HepG2 (cell line): ENCODE data around the gene SMPD3. TPM values are rescaled to one million over a fixed set of nuclear protein-coding genes. Genes with fewer than 3 reads are reported as not detected.

ENCODE experiments used
- ATAC-seq: fragments of 200-7000 bp; cut with Tn5 transposase; 3 replicates; pipeline ENCODE4 v1.9.1; 2020; ENCODE audit warnings: mild to moderate bottlenecking, moderate library complexity
- BruUV-seq: library from RNA; stranded (reverse); fragments of 400-500 nt; replicated peaks from 2 replicates; lab custom pipeline; 2021; lab: Mats Ljungman, UMichigan
- CTCF ChIA-PET: fragments of 300-600 bp; formaldehyde crosslinking; extraction: SDS; loops from one replicate; lab custom pipeline; 2021; ENCODE audit warnings: low total read pairs, inconsistent platforms, low intra/inter-chr PET ratio; lab: Yijun Ruan, JAX
- POLR2A ChIA-PET: fragments of 350-600 bp; sonication (Branson Sonifier 250); formaldehyde crosslinking; loops from one replicate; lab custom pipeline; 2020; ENCODE audit warnings: antibody characterized with exemption, inconsistent platforms; lab: Yijun Ruan, JAX
- DNase-seq: peaks from one replicate; pipeline ENCODE4 v3.0.0-alpha.2; 2015; ENCODE audit warnings: low spot score
- FAIRE-seq: peaks from 3 replicates; lab custom pipeline; 2011; peaks lifted over from hg19 to GRCh38; lab: Jason Lieb, UNC
- H2AFZ ChIP-seq: one replicate; pipeline ENCODE4 v1.6.1; 2011; ENCODE audit warnings: low read length, inconsistent platforms
- H3K27ac ChIP-seq: fragments of 300-600 bp; 3 replicates; pipeline ENCODE4 v1.8.0; 2011; ENCODE audit warnings: mixed run types, mild to moderate bottlenecking, mixed read lengths, low read length, inconsistent platforms; ENCODE audit not compliant: insufficient read depth; ENCODE audit errors: extremely low read length
- H3K27me3 ChIP-seq, 2 experiments: fragments of 200-600 bp in 1 of 2; 2 replicates in 1 of 2; 3 replicates in 1 of 2; pipeline versions ENCODE4 v1.6.0 to v1.8.0; 2011; ENCODE audit warnings: low read length in 2 of 2, mild to moderate bottlenecking in 2 of 2, moderate library complexity in 2 of 2, inconsistent platforms in 1 of 2; ENCODE audit not compliant: insufficient read depth in 2 of 2, control insufficient read depth in 1 of 2
- H3K36me3 ChIP-seq, 2 experiments: fragments of 200-600 bp in 1 of 2; replicated peaks in 1 of 2; 2 replicates in 1 of 2; 3 replicates in 1 of 2; pipeline versions ENCODE4 v1.5.1 to v1.8.0; 2011; ENCODE audit warnings: low read length in 2 of 2, inconsistent platforms in 1 of 2; ENCODE audit not compliant: insufficient read depth in 2 of 2, control insufficient read depth in 1 of 2
- H3K4me1 ChIP-seq: 2 replicates; pipeline ENCODE4 v1.5.1; 2012; ENCODE audit warnings: low read length, inconsistent platforms; ENCODE audit not compliant: insufficient read depth
- H3K4me2 ChIP-seq: 2 replicates; pipeline ENCODE4 v1.6.0; 2011; ENCODE audit warnings: low read depth, low read length, inconsistent platforms
- H3K4me3 ChIP-seq, 3 experiments: fragments of 200-600 bp in 1 of 3; sonication (generic), shearing (Covaris generic) in 1 of 3; replicated peaks in 1 of 3; 2 replicates each; pipeline ENCODE4 v1.5.1; 2011 to 2016; ENCODE audit warnings: low read length in 3 of 3, inconsistent platforms in 2 of 3, low read depth in 2 of 3, mild to moderate bottlenecking in 2 of 3, control low read depth in 1 of 3, mixed read lengths in 1 of 3; ENCODE audit not compliant: insufficient read depth in 1 of 3
- H3K79me2 ChIP-seq: one replicate; pipeline ENCODE4 v1.6.1; 2011; ENCODE audit warnings: low read length, inconsistent platforms; ENCODE audit not compliant: insufficient read depth
- H3K9ac ChIP-seq: 2 replicates; pipeline ENCODE4 v1.6.0; 2011; ENCODE audit warnings: mild to moderate bottlenecking, low read depth, low read length, inconsistent platforms; ENCODE audit not compliant: insufficient read depth
- H3K9me3 ChIP-seq: 2 replicates; pipeline ENCODE4 v1.5.1; 2012; ENCODE audit warnings: mild to moderate bottlenecking, low read length
- H4K20me1 ChIP-seq: 2 replicates; pipeline ENCODE4 v1.6.0; 2011; ENCODE audit warnings: inconsistent platforms, mild to moderate bottlenecking, low read length, moderate library complexity; ENCODE audit not compliant: insufficient read depth
- EP300 ChIP-seq, 3 experiments: sonication (generic) in 1 of 3; formaldehyde crosslinking in 1 of 3; IDR thresholded peaks; 2 replicates each; pipeline versions ENCODE4 v1.5.1 to v1.6.1; 2011 to 2020; ENCODE audit warnings: low read depth in 2 of 3, low read length in 2 of 3, borderline replicate concordance in 1 of 3, improper control_type of control experiment in 1 of 3, mild to moderate bottlenecking in 1 of 3, missing genetic modification reagents in 1 of 3, moderate library complexity in 1 of 3
- NFYC ChIP-seq: IDR thresholded peaks from 2 replicates; pipeline ENCODE4 v1.6.1; 2016; ENCODE audit warnings: missing genetic modification reagents, missing compliant biosample characterization
- REST ChIP-seq, 2 experiments: IDR thresholded peaks; 2 replicates each; pipeline ENCODE4 v1.6.1; 2011 to 2012; ENCODE audit warnings: low read length in 2 of 2, borderline replicate concordance in 1 of 2, low read depth in 1 of 2, mild to moderate bottlenecking in 1 of 2, moderate library complexity in 1 of 2
- RXRB ChIP-seq: IDR thresholded peaks from 2 replicates; pipeline ENCODE4 v1.6.1; 2016; ENCODE audit warnings: borderline replicate concordance, missing genetic modification reagents, missing compliant biosample characterization
- SATB2 ChIP-seq: sonication (generic); formaldehyde crosslinking; IDR thresholded peaks from 2 replicates; pipeline ENCODE4 v1.5.0; 2020; ENCODE audit warnings: missing genetic modification reagents
- ZNF264 ChIP-seq: sonication (generic); formaldehyde crosslinking; IDR thresholded peaks from 2 replicates; pipeline ENCODE4 v1.4.0; 2020; ENCODE audit warnings: missing genetic modification reagents
- ZNF362 ChIP-seq: sonication (generic); formaldehyde crosslinking; IDR thresholded peaks from 2 replicates; pipeline ENCODE4 v1.4.0; 2020; ENCODE audit warnings: missing genetic modification reagents, mild to moderate bottlenecking, borderline replicate concordance
- ZNF567 ChIP-seq: sonication (generic); formaldehyde crosslinking; IDR thresholded peaks from 2 replicates; pipeline ENCODE4 v1.8.1; 2023; ENCODE audit warnings: mild to moderate bottlenecking, missing genetic modification reagents, borderline replicate concordance
- ZNF589 ChIP-seq: sonication (generic); formaldehyde crosslinking; conservative IDR thresholded peaks from 2 replicates; pipeline ENCODE4 v1.8.0; 2022; ENCODE audit warnings: mild to moderate bottlenecking, moderate library complexity, missing genetic modification reagents
- ZNF747 ChIP-seq: sonication (generic); formaldehyde crosslinking; IDR thresholded peaks from 2 replicates; pipeline ENCODE4 v1.8.1; 2023; ENCODE audit warnings: missing genetic modification reagents, mild to moderate bottlenecking, borderline replicate concordance
- ZNF776 ChIP-seq: sonication (generic); formaldehyde crosslinking; IDR thresholded peaks from 2 replicates; pipeline ENCODE4 v1.4.0; 2020; ENCODE audit warnings: mild to moderate bottlenecking, missing genetic modification reagents
- WGBS: methylation state at CpG from one replicate; pipeline ENCODE4 v1.1.6; 2017; ENCODE audit warnings: low lambda C conversion rate; 5-methylcytosine and 5-hydroxymethylcytosine counted together
- in situ Hi-C: cut with HindIII; loops from 2 replicates; pipeline ENCODE4 v1.10.0; 2017; ENCODE audit warnings: low pct_unique_long_range_greater_than_20kb; ENCODE audit not compliant: extremely low pct_ligation_motif_present
- intact Hi-C: fragments of 100-400 bp; cut with micrococcal nuclease; formaldehyde crosslinking; loops from one replicate; pipeline ENCODE4 v1.10.0; 2022; ENCODE audit not compliant: unreplicated experiment
- polyA plus RNA-seq, 8 experiments: library from polyadenylated mRNA; depleted of rRNA in 3 of 8; stranded (reverse) in 7 of 8; unstranded in 1 of 8; fragments of >200 nt; fragmentation: Illumina TruSeq in 4 of 8; extraction: Trizol in 4 of 8; gene quantifications; 2 replicates each; pipeline versions ENCODE4 v1.2.1 to v1.2.3, GENCODE V29; 2011 to 2016; ENCODE audit warnings: low read depth in 4 of 8, missing spikeins in 1 of 8, mixed read lengths in 1 of 8; ENCODE audit not compliant: insufficient read depth in 1 of 8
- total RNA-seq, 5 experiments: library from RNA; depleted of rRNA; stranded (reverse); fragments of >200 nt; fragmentation: Illumina TruSeq; extraction: Trizol; gene quantifications; 2 replicates each; pipeline ENCODE4 v1.2.3, GENCODE V29; 2016; ENCODE audit warnings: low read depth in 1 of 5

SMPD3 gene
- total and polyA plus RNA-seq, 2 of the 13 experiments (the other 11 are each of a cell fraction or from before 2014, with no cell fraction given) = 0.07 to 0.32 TPM

- no peaks in the 10 kb centered on the region for H4K20me1 ChIP-seq
- no peaks in the 10 kb centered on the region for H3K9me3 ChIP-seq
- TF ChIP-seq RXRB (no peak), ZNF567 (CRISPR knock-in tag) (no peak), ZNF747 (CRISPR knock-in tag) (no peak), EP300 (IDR thresholded peaks at IDR 0.05; ENCODE audit: low read depth in 2 of 2, low read length in 2 of 2) (no peak), EP300 (CRISPR knock-in tag; IDR thresholded peaks at IDR 0.05; ENCODE audit: borderline replicate concordance) (no peak), NFYC (CRISPR knock-in tag) (no peak)
- no peak for ATAC-seq
- BruUV-seq = no TSS peak
- intact Hi-C loops (no loop called here), in situ Hi-C loops (no loop called here)
- no peak overlapping the region for H3K27ac ChIP-seq
- H2AFZ ChIP-seq = no peak overlapping the region
- peaks cover 30% of the 10 kb centered on the region for H3K4me1 ChIP-seq
- CTCF ChIA-PET = interaction anchor here (1.1 kb wide), 1 partner anchor 63 kb away, joined by 4 read pairs; no protein-coding TSS in a partner anchor
- H3K4me3 ChIP-seq = no peak overlapping the region
- no peak overlapping the region for H3K4me2 ChIP-seq
- no peak for FAIRE-seq
- H3K36me3 ChIP-seq = peaks cover 3 to 56% of the 10 kb centered on the region in 2 experiments
- H3K9ac ChIP-seq = no peak overlapping the region
- 91% methylated on average over 5 of the region's 5 CpGs for WGBS
- H3K79me2 ChIP-seq = no peaks in the 10 kb centered on the region
- H3K27me3 ChIP-seq = no peaks in the 10 kb centered on the region
- POLR2A ChIA-PET = interaction anchor here (0.8 to 3.9 kb wide), 3 partner anchors 14 to 67 kb away, joined by 3 to 24 read pairs (median 3); partner anchors contain the start of genes PRMT7, SLC7A6 and SLC7A6OS
- no peak for DNase-seq
Observed at GRCh38 chr16:68324336-68324735, 124.0 kb downstream of the SMPD3 start.

GRCh38 chr16:68319185-68319908, 129.0 kb downstream of the SMPD3 start:
- CTCF ChIA-PET = no interaction called here
- Histone ChIP-seq H3K79me2 (peaks cover 5% of the 10 kb centered on the region), H3K4me2 (no peak overlapping the region), H3K9ac (no peak overlapping the region), H3K4me1 (peaks cover 7% of the 10 kb centered on the region), H3K9me3 (no peaks in the 10 kb centered on the region), H3K4me3 (no peak overlapping the region), H3K36me3 (peaks cover 11 to 59% of the 10 kb centered on the region in 2 experiments), H3K27ac (no peak overlapping the region), H3K27me3 (no peaks in the 10 kb centered on the region), H4K20me1 (no peaks in the 10 kb centered on the region), H2AFZ (no peak overlapping the region)
- POLR2A ChIA-PET = interaction anchor here (1.3 kb wide), 1 partner anchor 8 kb away, joined by 9 read pairs; the partner anchor contains the start of genes PRMT7 and SLC7A6OS
- 95% methylated on average over 6 of the region's 6 CpGs for WGBS
- ATAC-seq = no peak
- no peak for DNase-seq
- no TSS peak for BruUV-seq
- no peak for FAIRE-seq
- intact Hi-C loops = no loop called here
- in situ Hi-C loops = no loop called here
- TF ChIP-seq SATB2 (CRISPR knock-in tag) = no peak
- TF ChIP-seq ZNF589 (CRISPR knock-in tag) = no peak
- TF ChIP-seq ZNF264 (CRISPR knock-in tag) = no peak
- TF ChIP-seq REST (IDR thresholded peaks at IDR 0.05; ENCODE audit: borderline replicate concordance in 1 of 2, low read depth in 1 of 2, low read length in 2 of 2) = no peak
- no peak for TF ChIP-seq ZNF776
- TF ChIP-seq ZNF362 (CRISPR knock-in tag) = no peak
